Stomach (tissue), 9 donors: ENCODE data around the gene EIF1B. TPM values are rescaled to one million over a fixed set of nuclear protein-coding genes. Genes with fewer than 3 reads are reported as not detected.

Experiments
- DNase-seq, 2 donors: peaks; one replicate each; pipeline versions ENCODE4 v3.0.0 to v3.0.0-alpha.2; 2013 to 2019
- H3K27ac ChIP-seq, 5 donors: fragments of 200-600 bp in 4 of 5; sonication (generic) in 4 of 5; one replicate each; pipeline ENCODE4 v1.5.1; 2013 to 2019; ENCODE audit warnings: mild to moderate bottlenecking in 1 of 5, moderate library complexity in 1 of 5
- H3K27me3 ChIP-seq, 3 donors: fragments of 200-600 bp; sonication (generic); one replicate each; pipeline ENCODE4 v1.5.1; 2017 to 2019; ENCODE audit warnings: mixed run types in 1 of 3
- H3K36me3 ChIP-seq, 4 donors: fragments of 200-600 bp; sonication (generic); 1 replicate in 3 of 4; 2 replicates in 1 of 4; pipeline ENCODE4 v1.5.1; 2016 to 2019
- H3K4me1 ChIP-seq, 4 donors: fragments of 200-600 bp; sonication (generic); one replicate each; pipeline ENCODE4 v1.5.1; 2016 to 2019
- H3K4me3 ChIP-seq, 4 donors: fragments of 200-600 bp; sonication (generic) in 3 of 4; one replicate each; pipeline ENCODE4 v1.5.1; 2016 to 2019; ENCODE audit warnings: mild to moderate bottlenecking in 1 of 4
- H3K9me3 ChIP-seq, 4 donors: fragments of 200-600 bp; sonication (generic); one replicate each; pipeline ENCODE4 v1.5.1; 2016 to 2019
- CTCF ChIP-seq, 7 experiments: fragments of 450-650 bp in 4 of 7; fragments of 200-600 bp in 3 of 7; sonication (generic) in 3 of 7; IDR thresholded peaks; one replicate each; pipeline ENCODE4 v1.5.1; 2016 to 2019; ENCODE audit warnings: antibody characterized with exemption in 7 of 7, control low read depth in 2 of 7, mild to moderate bottlenecking in 1 of 7
- EP300 ChIP-seq: sonication (generic); formaldehyde crosslinking; IDR thresholded peaks from one replicate; pipeline ENCODE4 v1.6.1; 2017; ENCODE audit warnings: antibody characterized with exemption
- POLR2A ChIP-seq, 4 donors: fragments of 450-650 bp; IDR thresholded peaks; one replicate each; pipeline ENCODE4 v1.6.1; 2016; ENCODE audit warnings: antibody characterized with exemption in 4 of 4, control low read depth in 2 of 4, mild to moderate bottlenecking in 1 of 4, moderate library complexity in 1 of 4
- POLR2AphosphoS5 ChIP-seq, 3 donors: sonication (generic); formaldehyde crosslinking; IDR thresholded peaks; one replicate each; pipeline ENCODE4 v1.6.1; 2016; ENCODE audit warnings: antibody characterized with exemption in 3 of 3
- WGBS, 5 donors: extraction: QIAGEN DNeasy Blood & Tissue Kit in 3 of 5; methylation state at CpG; one replicate each; pipeline versions ENCODE4 v1.1.5 to v1.1.7; 2013 to 2018; 5-methylcytosine and 5-hydroxymethylcytosine counted together
- intact Hi-C: fragments of 100-400 bp; cut with DNase I; formaldehyde crosslinking; loops from one replicate; pipeline ENCODE4 v1.15.1; 2023; ENCODE audit warnings: low total_unique reads
- polyA plus RNA-seq, 3 donors: library from polyadenylated mRNA; stranded (reverse); fragments of 200-250 nt; gene quantifications; one replicate each; pipeline ENCODE4 v1.2.3, GENCODE V29; 2013
- total RNA-seq, 5 donors: library from RNA; depleted of rRNA; stranded (reverse); fragments of >200 nt; gene quantifications; one replicate each; pipeline versions ENCODE4 v1.1.0 to v1.2.3, GENCODE V29; 2014 to 2016
- donor health status: healthy with polysubstance abuse.
- donor health status: Bipolar disorder and iron deficiency.
- donor health status: healthy.

The EIF1B gene
- total and polyA plus RNA-seq, 8 donors, result 2.6 to 76.8 (median 39.8) TPM

GRCh38 chr3:40341671-40342070, 32.2 kb downstream of the EIF1B start:
- DNase-seq, result no peak
- H3K4me3 ChIP-seq, result no peak overlapping the region
- H3K9me3 ChIP-seq, result no peaks in the 10 kb centered on the region
- intact Hi-C loops, result no loop called here
- no peaks in the 10 kb centered on the region for H3K36me3 ChIP-seq
- no peak overlapping the region for H3K27ac ChIP-seq
- no peaks in the 10 kb centered on the region for H3K27me3 ChIP-seq
- H3K4me1 ChIP-seq, result no peaks in the 10 kb centered on the region
- TF ChIP-seq CTCF (IDR thresholded peaks at IDR 0.05) (no peak), POLR2A (IDR thresholded peaks at IDR 0.05) (no peak), POLR2AphosphoS5 (IDR thresholded peaks at IDR 0.05) (no peak), EP300 (no peak)

GRCh38 chr3:40350529-40350928, 41.0 kb downstream of the EIF1B start:
- H3K9me3 ChIP-seq, result peaks cover 0 to 13% (median 5%) of the 10 kb centered on the region in 4 donors
- TF ChIP-seq CTCF (IDR thresholded peaks at IDR 0.05), result no peak
- TF ChIP-seq POLR2AphosphoS5 (IDR thresholded peaks at IDR 0.05), result no peak
- TF ChIP-seq EP300, result no peak
- no peak for TF ChIP-seq POLR2A (IDR thresholded peaks at IDR 0.05)
- no peak overlapping the region for H3K4me3 ChIP-seq
- DNase-seq, result no peak
- intact Hi-C loops, result no loop called here
- no peaks in the 10 kb centered on the region for H3K27me3 ChIP-seq
- H3K36me3 ChIP-seq, result no peaks in the 10 kb centered on the region
- no peaks in the 10 kb centered on the region for H3K4me1 ChIP-seq
- no peak overlapping the region for H3K27ac ChIP-seq

GRCh38 chr3:40355410-40355809, 45.9 kb downstream of the EIF1B start:
- H3K4me3 ChIP-seq, result no peak overlapping the region
- no peaks in the 10 kb centered on the region for H3K27me3 ChIP-seq
- intact Hi-C loops, result no loop called here
- DNase-seq, result no peak
- peaks cover 0 to 7% (median 0%) of the 10 kb centered on the region in 4 donors for H3K9me3 ChIP-seq
- 47 to 77% (median 60%) methylated on average over 2 of the region's 2 CpGs for WGBS, 5 donors
- H3K27ac ChIP-seq, result no peak overlapping the region
- H3K4me1 ChIP-seq, result no peaks in the 10 kb centered on the region
- no peak for TF ChIP-seq POLR2A (IDR thresholded peaks at IDR 0.05)
- TF ChIP-seq EP300, result no peak
- no peak for TF ChIP-seq POLR2AphosphoS5 (IDR thresholded peaks at IDR 0.05)
- no peak for TF ChIP-seq CTCF (IDR thresholded peaks at IDR 0.05)
- no peaks in the 10 kb centered on the region for H3K36me3 ChIP-seq

- no peaks in the 10 kb centered on the region for H3K27me3 ChIP-seq
- no peaks in the 10 kb centered on the region for H3K4me1 ChIP-seq
- intact Hi-C loops, result no loop called here
- no peaks in the 10 kb centered on the region for H3K9me3 ChIP-seq
- no peak overlapping the region for H3K4me3 ChIP-seq
- H3K27ac ChIP-seq, result no peak overlapping the region
- TF ChIP-seq EP300 (no peak), POLR2AphosphoS5 (IDR thresholded peaks at IDR 0.05) (no peak)
- DNase-seq, result no peak
- H3K36me3 ChIP-seq, result no peaks in the 10 kb centered on the region
- 63 to 84% (median 80%) methylated on average over 1 of the region's 1 CpG for WGBS, 5 donors
Observed at GRCh38 chr3:40358454-40358853, 48.9 kb downstream of the EIF1B start.

Other genes starting within 250 kb of the EIF1B start
- gene ENTPD3, start 77.5 kb downstream of the EIF1B start, total RNA-seq, result 1 to 10 TPM in 1 of 5 donors, not detected in 4; 2.2 TPM
- gene ENTPD3, start 77.5 kb downstream of the EIF1B start, polyA plus RNA-seq, result 1 to 10 TPM in 2 of 3 donors, under 1 TPM in 1; 0.93 to 3.8 (median 2.9) TPM
- 100 to 1,000 TPM; 163 to 607 (median 495) TPM for gene RPL14, start 147.6 kb downstream of the EIF1B start, total RNA-seq
- gene RPL14, start 147.6 kb downstream of the EIF1B start, polyA plus RNA-seq, result 1,000 to 10,000 TPM; 1,553 to 2,267 (median 2,011) TPM
- 100 to 1,000 TPM in 1 of 5 donors, 10 to 100 TPM in 2, 1 to 10 TPM in 2; 1.2 to 137 (median 11.0) TPM for gene ZNF619, start 167.4 kb downstream of the EIF1B start, total RNA-seq
- 1 to 10 TPM in 2 of 3 donors, under 1 TPM in 1; 0.83 to 1.5 (median 1.1) TPM for gene ZNF619, start 167.4 kb downstream of the EIF1B start, polyA plus RNA-seq
- 10 to 100 TPM in 1 of 5 donors, 1 to 10 TPM in 3, not detected in 1; 1.3 to 77.0 (median 4.2) TPM for gene ZNF620, start 196.3 kb downstream of the EIF1B start, total RNA-seq
- gene ZNF620, start 196.3 kb downstream of the EIF1B start, polyA plus RNA-seq, result 1 to 10 TPM in 2 of 3 donors, under 1 TPM in 1; 0.92 to 1.9 (median 1.0) TPM
- gene ZNF621, start 215.3 kb downstream of the EIF1B start, total RNA-seq, result 10 to 100 TPM in 4 of 5 donors, 1 to 10 TPM in 1; 6.7 to 56.0 (median 30.4) TPM
- 1 to 10 TPM; 5.7 to 9.0 (median 8.5) TPM for gene ZNF621, start 215.3 kb downstream of the EIF1B start, polyA plus RNA-seq